K562 (cell line): Measurements from ENCODE around the gene PDE4D. TPM values are rescaled to one million over a fixed set of nuclear protein-coding genes. Genes with fewer than 3 reads are reported as not detected.

Experiments
- DNMT1 ChIP-seq: fragments of 450-650 bp; IDR thresholded peaks from 2 replicates; pipeline ENCODE4 v1.6.1; 2016; ENCODE audit warnings: antibody characterized with exemption, mild to moderate bottlenecking
- FOXK1 ChIP-seq: sonication (generic); formaldehyde crosslinking; IDR thresholded peaks from 2 replicates; pipeline ENCODE4 v1.8.0; 2022; ENCODE audit warnings: missing genetic modification reagents, mild to moderate bottlenecking, borderline replicate concordance
- HDAC3 ChIP-seq: fragments of 450-650 bp; IDR thresholded peaks from 2 replicates; pipeline ENCODE4 v1.6.1; 2018; ENCODE audit warnings: borderline replicate concordance, mild to moderate bottlenecking, moderate library complexity; ENCODE audit not compliant: partially characterized antibody
- NFYB ChIP-seq: IDR thresholded peaks from 2 replicates; pipeline ENCODE4 v1.6.1; 2011; ENCODE audit warnings: mild to moderate bottlenecking, moderate library complexity; ENCODE audit not compliant: insufficient read length; ENCODE audit errors: extremely low read depth
- NR2F6 ChIP-seq: fragments of 450-650 bp; formaldehyde crosslinking; IDR thresholded peaks from 2 replicates; pipeline ENCODE4 v1.4.0; 2020; ENCODE audit warnings: mild to moderate bottlenecking
- NR4A1 ChIP-seq, 2 experiments: fragments of 250-450 bp in 1 of 2; fragments of 450-650 bp in 1 of 2; sonication (Bioruptor Pico) in 1 of 2; IDR thresholded peaks; 2 replicates each; pipeline versions ENCODE4 v1.4.0 to v1.6.1; 2016 to 2020; ENCODE audit warnings: mild to moderate bottlenecking in 2 of 2, missing compliant biosample characterization in 1 of 2, missing genetic modification characterization in 1 of 2, moderate library complexity in 1 of 2
- TEAD1 ChIP-seq, 2 experiments: fragments of 450-650 bp in 1 of 2; sonication (generic) in 1 of 2; formaldehyde crosslinking; IDR thresholded peaks; 2 replicates each; pipeline versions ENCODE4 v1.4.0 to v1.8.0; 2020 to 2022; ENCODE audit warnings: mild to moderate bottlenecking in 2 of 2, missing genetic modification reagents in 1 of 2
- ZNF586 ChIP-seq: fragments of 450-650 bp; formaldehyde crosslinking; conservative IDR thresholded peaks from 2 replicates; pipeline ENCODE4 v1.4.0; 2020; ENCODE audit warnings: mild to moderate bottlenecking, moderate library complexity
- ZNF668 ChIP-seq: fragments of 250-450 bp; sonication (Bioruptor Pico); IDR thresholded peaks from 2 replicates; pipeline ENCODE4 v1.8.0; 2022; ENCODE audit warnings: mild to moderate bottlenecking, inconsistent platforms
- ZNF764 ChIP-seq: fragments of 250-450 bp; sonication (Bioruptor Pico); IDR thresholded peaks from 2 replicates; pipeline ENCODE4 v1.4.0; 2020; ENCODE audit warnings: low read depth, mild to moderate bottlenecking, moderate library complexity
- polyA plus RNA-seq, 8 experiments: library from polyadenylated mRNA; depleted of rRNA in 4 of 8; stranded (reverse) in 5 of 8; unstranded in 3 of 8; fragments of >200 nt; fragmentation: Nextera tagmentation in 2 of 8; fragmentation: Illumina TruSeq in 1 of 8; extraction: Ambion mirVana in 2 of 8; extraction: Trizol in 1 of 8; gene quantifications; 2 replicates each; pipeline versions ENCODE4 v1.2.1 to v1.2.3, GENCODE V29; 2011 to 2014; ENCODE audit warnings: inconsistent platforms in 1 of 8, missing spikeins in 1 of 8
- total RNA-seq, 7 experiments: library from RNA; depleted of rRNA in 6 of 7; stranded (reverse); fragments of >200 nt in 6 of 7; fragmentation: Illumina TruSeq in 2 of 7; extraction: Trizol in 2 of 7; gene quantifications; 2 replicates each; pipeline versions ENCODE4 v1.2.1 to v1.2.3, GENCODE V29; 2011 to 2021; ENCODE audit warnings: low replicate concordance in 1 of 7
- TF ChIP-seq, protein P1 (sequence below): fragments of 450-650 bp; IDR thresholded peaks from 2 replicates; pipeline ENCODE4 v1.6.1; 2016

PDE4D gene
- total and polyA plus RNA-seq, 9 of the 15 experiments (the other 6 are each of a cell fraction or from before 2014, with no cell fraction given), result 0.04 to 0.46 (median 0.13) TPM

DNA sequence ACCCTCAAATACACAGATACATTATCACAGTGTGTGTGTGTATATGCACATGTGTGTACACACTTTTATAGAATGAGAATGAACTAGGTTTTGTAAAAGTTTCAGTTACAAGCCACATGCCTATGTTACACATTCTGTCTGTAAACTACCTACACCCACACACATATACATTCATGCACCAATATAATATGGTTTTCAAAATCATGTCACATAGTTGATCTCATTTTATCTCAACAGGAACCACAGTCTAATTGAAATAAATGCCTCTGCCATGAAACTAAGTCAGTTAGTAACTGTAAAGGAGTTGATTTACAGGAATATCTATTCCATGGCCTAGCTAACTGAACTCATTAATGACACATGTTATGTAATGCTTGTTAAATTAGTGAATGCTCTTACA lies 646.6 kb downstream of the PDE4D start (continued):
- TF ChIP-seq TEAD1 (CRISPR knock-in tag; IDR thresholded peaks at IDR 0.05) (no peak), HDAC3 (no peak), ZNF586 (CRISPR knock-in tag) (no peak), ZNF764 (CRISPR knock-in tag) (no peak), NR2F6 (CRISPR knock-in tag) (no peak), FOXK1 (no peak), ZNF668 (CRISPR knock-in tag) (no peak), NR4A1 (CRISPR knock-in tag; IDR thresholded peaks at IDR 0.05) (no peak), NR4A1 (tag; IDR thresholded peaks at IDR 0.05) (no peak), DNMT1 (no peak), NFYB (no peak)
- TF ChIP-seq, protein P1, sequence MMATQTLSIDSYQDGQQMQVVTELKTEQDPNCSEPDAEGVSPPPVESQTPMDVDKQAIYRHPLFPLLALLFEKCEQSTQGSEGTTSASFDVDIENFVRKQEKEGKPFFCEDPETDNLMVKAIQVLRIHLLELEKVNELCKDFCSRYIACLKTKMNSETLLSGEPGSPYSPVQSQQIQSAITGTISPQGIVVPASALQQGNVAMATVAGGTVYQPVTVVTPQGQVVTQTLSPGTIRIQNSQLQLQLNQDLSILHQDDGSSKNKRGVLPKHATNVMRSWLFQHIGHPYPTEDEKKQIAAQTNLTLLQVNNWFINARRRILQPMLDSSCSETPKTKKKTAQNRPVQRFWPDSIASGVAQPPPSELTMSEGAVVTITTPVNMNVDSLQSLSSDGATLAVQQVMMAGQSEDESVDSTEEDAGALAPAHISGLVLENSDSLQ, result no peak
